BLaER1 (cell line): ENCODE measurements around the gene AQP5.

Experiments
- H3K27ac ChIP-seq: shearing (Covaris generic); formaldehyde crosslinking; 2 replicates; pipeline ENCODE4 v1.8.1; 2022
- H3K27me3 ChIP-seq: shearing (Covaris generic); formaldehyde crosslinking; 2 replicates; pipeline ENCODE4 v1.8.1; 2022
- H3K36me3 ChIP-seq: shearing (Covaris generic); formaldehyde crosslinking; 2 replicates; pipeline ENCODE4 v1.8.1; 2022
- H3K4me1 ChIP-seq: shearing (Covaris generic); formaldehyde crosslinking; 2 replicates; pipeline ENCODE4 v1.8.1; 2022
- H3K4me2 ChIP-seq: shearing (Covaris generic); formaldehyde crosslinking; 2 replicates; pipeline ENCODE4 v1.8.1; 2022
- H3K4me3 ChIP-seq: shearing (Covaris generic); formaldehyde crosslinking; 2 replicates; pipeline ENCODE4 v1.8.1; 2022
- H3K9ac ChIP-seq: shearing (Covaris generic); formaldehyde crosslinking; 2 replicates; pipeline ENCODE4 v1.8.1; 2022
- H3K9me3 ChIP-seq: shearing (Covaris generic); formaldehyde crosslinking; 2 replicates; pipeline ENCODE4 v1.8.1; 2022
- H4K20me1 ChIP-seq: shearing (Covaris generic); formaldehyde crosslinking; 2 replicates; pipeline ENCODE4 v1.8.1; 2022
- Cebpa-rat ChIP-seq: shearing (Covaris generic); IDR thresholded peaks from 2 replicates; pipeline ENCODE4 v1.8.1; 2022

AQP5 gene

DNA sequence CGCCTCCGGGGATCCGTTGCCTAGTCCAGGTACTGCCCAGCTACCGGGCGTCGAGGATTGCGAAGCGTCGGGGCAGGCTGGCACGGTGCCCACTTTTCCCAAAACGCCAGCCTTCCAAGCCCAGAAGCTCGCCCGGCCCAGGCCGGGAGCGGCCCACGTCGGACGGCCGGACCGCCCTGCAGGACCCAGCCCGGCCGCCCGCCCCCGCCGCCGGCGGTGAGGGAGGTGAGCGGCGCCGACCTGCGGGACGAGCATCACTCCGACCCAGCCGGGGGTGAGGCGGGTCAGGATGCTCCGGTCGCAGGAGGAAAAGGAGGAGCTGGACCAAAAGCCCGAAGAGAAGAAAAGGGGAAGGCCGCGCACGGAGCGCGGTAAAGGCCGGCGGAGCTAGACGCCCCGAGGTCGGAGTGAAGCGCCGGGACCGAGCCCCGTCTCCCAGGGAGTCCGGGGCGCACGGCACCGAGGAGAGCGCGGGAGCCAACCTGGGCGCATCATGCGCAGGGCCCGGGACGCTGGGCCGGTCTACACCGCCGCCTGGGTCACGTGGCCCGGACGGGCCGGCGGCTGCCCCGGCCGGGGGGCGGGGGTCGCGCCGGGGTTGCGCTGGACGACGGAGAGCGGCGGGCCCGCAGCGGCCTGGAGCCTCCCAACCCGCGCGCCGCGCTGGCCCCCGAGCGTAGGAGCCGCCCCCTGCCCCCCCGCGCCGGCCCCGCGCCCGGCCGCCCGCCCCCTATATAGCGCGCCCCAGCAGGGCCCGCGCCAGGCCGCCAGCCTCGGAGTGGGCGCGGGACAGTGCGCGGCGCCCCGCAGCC is at the start of gene AQP5:
TSS of gene AQP5 (plus strand) at position 762 of the 812 bp plus-strand sequence. CDS start 146 bp downstream, outside the sequence.
- Histone ChIP-seq H3K27ac (peak within 1 kb of the TSS; percentile 76), H3K36me3 (no peaks in the 10 kb centered on the region), H4K20me1 (no peaks in the 10 kb centered on the region), H3K4me2 (peak within 1 kb of the TSS; percentile 94), H3K4me1 (peaks cover 50% of the 10 kb centered on the region), H3K9ac (peak within 1 kb of the TSS; percentile 55), H3K4me3 (peak within 1 kb of the TSS; percentile 66), H3K9me3 (no peaks in the 10 kb centered on the region), H3K27me3 (peaks cover 99% of the 10 kb centered on the region)
- no peak for TF ChIP-seq Cebpa-rat

DNA sequence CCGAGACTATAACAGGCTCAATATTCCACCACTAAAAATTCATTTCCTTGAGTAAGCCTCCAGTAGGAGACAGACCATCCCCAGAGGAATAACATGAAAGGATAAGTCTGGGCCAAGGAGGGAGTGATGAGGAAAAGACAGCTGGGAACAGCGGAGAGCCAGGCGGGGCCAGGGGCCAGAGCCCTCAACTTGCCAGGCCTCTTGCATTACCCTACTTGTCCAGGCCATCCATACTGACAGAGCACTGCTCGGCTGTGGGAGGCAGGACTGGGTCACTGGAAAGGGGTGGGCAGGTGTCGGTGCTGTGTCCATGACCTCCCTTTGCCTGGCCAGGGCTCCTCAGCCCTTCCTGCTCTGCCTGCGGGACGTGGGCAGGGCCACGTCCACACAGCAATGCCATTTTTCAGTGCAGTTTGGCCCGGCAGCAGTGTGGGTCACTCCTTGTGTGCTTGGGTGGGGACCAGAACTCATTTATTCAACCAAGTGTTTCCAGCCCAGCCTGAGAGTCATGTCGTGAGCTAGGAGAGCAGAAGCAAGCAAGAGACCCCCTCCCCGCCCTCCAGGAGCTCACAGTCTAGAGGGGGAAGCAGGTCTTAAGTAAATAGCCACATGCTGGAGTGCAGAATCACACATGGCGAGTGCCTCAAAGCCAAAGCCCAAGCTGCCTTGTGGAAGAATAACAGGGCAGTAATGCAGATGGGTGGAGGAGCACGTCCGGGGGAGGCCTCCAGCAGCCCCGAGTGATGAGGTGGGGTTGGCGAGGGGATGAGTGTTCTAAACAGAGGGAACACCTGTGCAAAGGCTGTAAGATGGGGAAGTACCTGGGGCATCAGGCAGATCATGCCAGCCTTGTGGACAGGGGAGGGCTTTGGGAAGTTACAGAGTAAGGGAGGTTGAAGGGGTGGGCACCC is 49.1 kb upstream of the AQP5 start:
- TF ChIP-seq Cebpa-rat, result no peak
- Histone ChIP-seq H3K9me3 (no peaks in the 10 kb centered on the region), H3K9ac (no peak overlapping the region), H4K20me1 (no peaks in the 10 kb centered on the region), H3K4me3 (no peak overlapping the region), H3K4me2 (no peak overlapping the region), H3K36me3 (no peaks in the 10 kb centered on the region), H3K27ac (no peak overlapping the region), H3K4me1 (no peaks in the 10 kb centered on the region), H3K27me3 (no peaks in the 10 kb centered on the region)

DNA sequence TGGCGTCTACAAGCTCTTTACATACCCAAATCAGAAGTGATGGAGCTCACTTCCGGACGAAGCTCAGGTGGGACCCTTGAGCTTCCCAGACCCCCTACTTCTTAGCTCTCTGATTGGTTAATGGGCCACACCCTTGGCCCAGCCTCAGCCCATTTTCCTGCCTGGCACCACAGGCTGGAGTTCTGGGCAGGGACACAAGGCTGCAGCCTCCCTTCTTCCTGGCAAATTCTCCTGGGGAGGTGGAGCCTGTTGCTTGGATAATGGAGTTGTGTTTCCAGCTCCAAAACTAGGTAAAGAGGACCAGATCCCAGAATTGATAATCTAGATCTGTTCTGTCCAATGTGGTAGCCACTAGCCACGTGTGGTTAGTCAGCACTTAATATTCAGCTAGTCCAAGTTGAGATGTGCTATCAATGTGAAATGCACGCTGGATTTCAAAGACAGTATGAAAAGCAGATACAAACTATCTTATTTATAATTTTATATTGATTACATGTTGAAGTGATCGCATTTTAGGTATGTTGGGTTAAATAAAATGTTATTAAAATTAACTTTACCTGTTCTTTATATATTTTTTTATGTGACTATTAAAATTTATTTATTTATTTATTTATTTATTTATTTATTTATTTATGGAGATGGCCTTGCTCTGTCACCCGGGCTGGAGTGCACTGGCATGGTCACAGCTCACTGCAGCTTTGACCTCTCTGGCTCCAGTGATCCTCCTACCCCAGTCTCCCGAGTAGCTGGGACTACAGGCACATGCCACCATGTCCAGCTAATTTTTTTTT is 45.3 kb upstream of the AQP5 start:
- no peaks in the 10 kb centered on the region for H3K9me3 ChIP-seq
- TF ChIP-seq Cebpa-rat, result no peak

DNA sequence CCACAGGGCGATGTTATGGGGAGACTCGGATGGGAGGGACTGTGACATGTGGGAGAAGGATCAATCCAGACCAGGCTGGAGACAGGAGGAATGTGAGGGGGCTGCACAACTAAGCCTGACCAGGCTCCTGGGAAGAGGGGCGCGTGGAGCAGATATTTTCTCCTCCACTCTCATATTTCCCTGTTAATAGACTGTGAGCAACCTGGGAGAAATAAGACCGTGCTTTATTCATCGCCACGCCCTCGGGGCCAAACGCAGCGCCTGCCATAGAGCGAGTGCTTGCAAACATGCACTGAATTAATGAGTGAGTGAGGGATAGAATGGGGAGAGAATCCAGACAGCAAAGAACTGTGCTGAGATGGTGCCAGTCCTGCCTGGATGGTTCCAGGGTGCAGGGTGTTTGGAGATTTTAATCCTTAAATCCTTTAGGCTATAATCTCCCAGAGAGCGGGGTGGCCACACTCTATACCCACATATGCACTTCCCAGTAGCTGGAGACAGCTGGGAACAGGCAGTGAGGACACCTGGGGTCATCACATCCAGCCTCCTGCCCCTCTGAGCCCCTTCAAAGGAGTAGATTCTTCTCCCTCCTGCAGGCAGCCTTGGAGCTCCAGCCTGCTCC is 44.4 kb upstream of the AQP5 start:
- Histone ChIP-seq H3K4me3 (no peak overlapping the region), H4K20me1 (no peaks in the 10 kb centered on the region), H3K36me3 (no peaks in the 10 kb centered on the region), H3K9me3 (no peaks in the 10 kb centered on the region), H3K27ac (no peak overlapping the region), H3K4me2 (no peak overlapping the region), H3K27me3 (no peaks in the 10 kb centered on the region), H3K4me1 (no peaks in the 10 kb centered on the region), H3K9ac (no peak overlapping the region)
- TF ChIP-seq Cebpa-rat, result no peak

More for the DNA sequence above, 45.3 kb upstream of the AQP5 start:
- no peaks in the 10 kb centered on the region for H3K27me3 ChIP-seq
- H3K4me2 ChIP-seq, result no peak overlapping the region
- no peaks in the 10 kb centered on the region for H3K36me3 ChIP-seq
- H3K9ac ChIP-seq, result no peak overlapping the region
- no peak overlapping the region for H3K27ac ChIP-seq
- no peaks in the 10 kb centered on the region for H4K20me1 ChIP-seq
- no peaks in the 10 kb centered on the region for H3K4me1 ChIP-seq
- H3K4me3 ChIP-seq, result no peak overlapping the region

DNA sequence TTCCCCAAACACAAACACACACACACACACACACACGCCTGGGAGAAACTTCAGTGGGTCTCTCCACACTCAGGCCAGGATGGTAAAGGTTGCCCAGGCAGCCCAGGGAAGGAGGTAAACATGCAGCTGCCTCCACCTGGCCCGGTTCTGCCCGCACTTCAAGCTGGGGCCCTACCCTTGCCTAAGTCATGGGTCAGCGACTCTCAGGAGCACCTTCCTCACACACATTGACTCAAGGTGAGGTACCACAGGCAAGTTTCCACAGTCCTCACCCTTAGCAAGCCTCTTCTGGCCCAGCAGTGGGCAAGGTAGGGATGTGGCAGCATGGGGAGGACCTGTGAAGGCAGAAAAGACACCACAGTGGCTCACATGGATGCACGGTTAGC is 43.9 kb upstream of the AQP5 start:
- Histone ChIP-seq H3K9me3 (no peaks in the 10 kb centered on the region), H3K4me3 (no peak overlapping the region), H3K4me1 (no peaks in the 10 kb centered on the region), H3K27me3 (no peaks in the 10 kb centered on the region), H3K36me3 (no peaks in the 10 kb centered on the region), H4K20me1 (no peaks in the 10 kb centered on the region), H3K9ac (no peak overlapping the region), H3K27ac (no peak overlapping the region), H3K4me2 (no peak overlapping the region)
- TF ChIP-seq Cebpa-rat, result no peak

DNA sequence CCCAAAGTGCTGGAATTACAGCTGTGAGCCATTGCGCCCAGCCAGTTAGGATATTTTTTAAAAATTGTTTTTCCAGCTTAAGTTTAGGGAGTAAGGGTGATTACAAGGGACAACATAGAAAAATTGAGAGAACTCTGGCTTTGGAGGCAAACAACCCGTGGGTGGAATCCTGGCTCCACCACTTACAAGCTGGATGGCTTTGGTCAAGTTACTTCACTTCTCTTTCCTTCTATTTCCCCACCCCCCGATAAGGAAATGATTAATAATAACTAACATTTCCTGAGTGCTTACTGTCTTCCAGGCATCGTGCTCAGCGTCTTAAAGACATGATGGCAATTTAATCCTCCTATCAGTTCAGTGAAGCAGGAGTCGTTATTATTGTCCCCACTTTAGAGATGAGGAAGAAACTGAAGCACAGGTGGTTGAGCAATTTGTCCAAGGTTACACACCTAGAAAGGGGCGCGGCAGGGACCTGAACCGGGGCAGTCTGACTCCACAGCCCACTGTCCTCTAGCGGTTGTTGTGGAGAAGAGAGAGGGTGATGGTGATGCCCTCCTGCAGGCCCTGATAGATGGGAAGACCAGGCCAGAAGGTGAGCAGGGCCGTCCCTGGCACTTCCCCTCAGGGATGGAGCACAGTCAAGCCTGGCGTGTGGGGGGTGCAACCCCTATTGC is 41.3 kb upstream of the AQP5 start:
- TF ChIP-seq Cebpa-rat, result no peak
- Histone ChIP-seq H3K9ac (no peak overlapping the region), H3K27me3 (no peaks in the 10 kb centered on the region), H3K4me2 (no peak overlapping the region), H3K4me1 (no peaks in the 10 kb centered on the region), H4K20me1 (no peaks in the 10 kb centered on the region), H3K9me3 (no peaks in the 10 kb centered on the region), H3K36me3 (no peaks in the 10 kb centered on the region), H3K27ac (no peak overlapping the region), H3K4me3 (no peak overlapping the region)

DNA sequence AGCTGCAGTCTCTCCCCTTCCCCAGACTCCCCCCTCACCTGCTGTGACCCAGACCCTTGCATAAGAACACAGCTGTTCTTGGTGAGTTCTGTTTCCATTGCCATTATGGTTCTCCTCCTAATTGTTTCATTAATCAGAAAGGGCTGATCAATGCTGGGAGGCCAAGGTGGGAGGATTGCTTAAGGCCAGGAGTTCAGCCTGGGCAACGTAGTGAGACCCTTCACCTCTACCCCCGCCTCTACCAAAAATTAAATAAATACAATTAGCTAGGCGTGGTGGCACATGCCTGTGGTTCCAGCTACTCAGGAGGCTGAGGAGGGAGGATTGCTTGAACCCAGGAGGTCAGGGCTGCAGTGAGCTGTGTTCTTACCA is 40.8 kb upstream of the AQP5 start:
- no peak for TF ChIP-seq Cebpa-rat
- no peaks in the 10 kb centered on the region for H3K36me3 ChIP-seq
- no peak overlapping the region for H3K27ac ChIP-seq
- no peak overlapping the region for H3K4me2 ChIP-seq
- no peaks in the 10 kb centered on the region for H3K9me3 ChIP-seq
- no peak overlapping the region for H3K4me3 ChIP-seq
- no peaks in the 10 kb centered on the region for H3K4me1 ChIP-seq
- no peaks in the 10 kb centered on the region for H4K20me1 ChIP-seq
- no peaks in the 10 kb centered on the region for H3K27me3 ChIP-seq
- H3K9ac ChIP-seq, result no peak overlapping the region

DNA sequence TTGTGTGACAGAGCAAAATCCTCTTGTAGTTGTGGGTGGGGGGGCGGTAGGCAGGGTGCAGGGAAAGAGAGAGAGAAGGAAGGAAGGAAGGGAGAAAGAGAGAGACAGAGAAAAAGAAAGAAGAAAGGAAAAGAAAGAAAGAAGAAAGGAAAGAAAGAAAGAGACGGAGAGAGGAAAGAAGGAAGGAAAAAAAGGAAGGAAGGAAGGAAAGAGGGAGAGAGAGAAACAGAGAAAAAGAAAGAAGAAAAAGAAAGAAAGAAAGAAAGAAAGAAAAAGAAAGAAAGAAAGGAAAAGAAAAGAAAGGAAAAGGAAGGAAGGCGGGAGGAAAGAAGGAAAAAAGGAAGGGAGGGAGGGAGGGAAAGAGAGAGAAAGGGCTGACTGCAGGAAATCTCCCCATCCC is 40.4 kb upstream of the AQP5 start:
- no peak overlapping the region for H3K4me3 ChIP-seq
- H3K9me3 ChIP-seq, result no peaks in the 10 kb centered on the region
- H3K27me3 ChIP-seq, result no peaks in the 10 kb centered on the region
- no peaks in the 10 kb centered on the region for H3K4me1 ChIP-seq
- H3K9ac ChIP-seq, result no peak overlapping the region
- no peaks in the 10 kb centered on the region for H4K20me1 ChIP-seq
- H3K36me3 ChIP-seq, result no peaks in the 10 kb centered on the region
- no peak overlapping the region for H3K27ac ChIP-seq
- H3K4me2 ChIP-seq, result no peak overlapping the region
- no peak for TF ChIP-seq Cebpa-rat

DNA sequence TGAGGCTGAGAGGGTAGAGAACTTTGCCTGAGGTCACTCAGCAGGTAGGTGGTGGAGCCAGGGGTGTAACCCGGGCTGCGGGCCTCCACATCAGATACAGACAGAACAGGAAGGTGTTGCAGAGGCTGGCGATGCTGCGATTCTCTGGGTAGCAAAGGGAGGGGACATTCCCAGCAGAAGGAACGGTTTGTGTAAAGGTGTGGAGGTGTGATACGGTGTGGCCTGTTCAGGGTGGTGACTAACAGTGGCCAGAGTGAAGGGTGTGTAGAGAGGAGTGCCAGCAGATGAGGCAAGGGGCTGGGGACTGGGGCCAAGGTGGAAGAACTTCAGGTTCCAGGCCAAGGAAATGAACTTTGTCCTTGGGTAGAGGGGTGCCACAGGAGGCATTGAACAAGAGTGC is 39.7 kb upstream of the AQP5 start:
- Histone ChIP-seq H3K9ac (no peak overlapping the region), H3K9me3 (no peaks in the 10 kb centered on the region), H3K27me3 (no peaks in the 10 kb centered on the region), H4K20me1 (no peaks in the 10 kb centered on the region), H3K4me1 (no peaks in the 10 kb centered on the region), H3K4me3 (no peak overlapping the region), H3K4me2 (no peak overlapping the region), H3K36me3 (no peaks in the 10 kb centered on the region), H3K27ac (no peak overlapping the region)
- TF ChIP-seq Cebpa-rat, result no peak
